ENCODE results near the gene SLC16A5.

The SLC16A5 gene

GRCh38 chr17:75087182-75087557 lies 584 bp upstream of the SLC16A5 start:
- no peak for DNase-seq (ENCODE audit: low spot score)

GRCh38 chr17:75088465-75089417 lies 987 bp downstream of the SLC16A5 start:
- DNase-seq (ENCODE audit: low spot score) = no peak

DNA sequence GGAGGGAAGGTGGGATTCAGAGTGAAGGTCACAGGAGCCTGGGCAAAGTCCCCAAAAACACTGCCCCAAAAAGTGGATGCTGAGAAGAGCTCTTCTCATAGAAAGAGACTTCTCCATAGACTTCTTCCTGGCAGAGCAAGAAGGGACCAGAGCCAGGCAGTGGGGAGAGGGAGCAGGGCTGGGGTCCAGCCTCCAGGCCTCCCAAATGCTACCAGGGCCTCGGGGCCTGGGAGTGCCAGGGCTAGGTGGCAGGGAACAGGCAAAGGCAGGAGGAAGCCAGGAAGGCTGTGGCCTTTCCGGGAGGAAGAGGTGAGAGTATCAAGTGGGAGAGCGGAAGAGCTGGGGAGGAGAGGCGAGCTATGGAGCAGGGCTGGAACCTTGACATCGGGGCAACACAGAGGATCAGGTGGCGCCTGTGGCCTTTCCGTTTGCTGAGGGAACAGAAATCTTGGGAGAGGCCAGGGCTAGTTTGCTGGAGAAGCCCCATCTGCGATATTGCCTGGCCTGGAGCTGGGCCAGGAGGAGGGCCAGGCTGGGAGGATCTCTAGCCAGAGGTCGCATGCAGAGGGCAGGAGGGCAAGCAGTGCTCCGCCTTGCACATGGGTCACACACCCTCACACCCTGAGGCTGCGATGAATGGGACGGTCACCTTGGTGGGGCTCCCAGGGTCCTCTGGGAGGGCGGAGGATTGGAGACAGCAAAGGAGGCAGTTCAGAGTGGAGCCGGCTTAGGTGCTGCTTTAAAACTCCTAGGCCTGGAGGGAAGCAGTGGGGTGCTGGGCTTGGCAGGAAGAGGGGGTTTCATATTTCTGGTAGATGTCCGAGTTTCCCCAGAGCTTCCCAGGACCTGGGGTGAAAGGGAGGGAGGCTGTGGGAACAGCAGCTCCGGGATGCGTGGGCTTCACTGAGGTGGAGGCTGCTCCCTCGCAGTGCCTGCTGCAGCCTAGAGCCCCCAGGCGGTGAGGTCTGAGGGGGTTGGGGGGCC lies 3.4 kb downstream of the SLC16A5 start:
- no peak for DNase-seq (ENCODE audit: low spot score)

- DNase-seq (ENCODE audit: low spot score) = no peak
These were observed 4.1 kb downstream of the SLC16A5 start for GRCh38 chr17:75091855-75092327.

GRCh38 chr17:75093548-75094158 lies 5.9 kb downstream of the SLC16A5 start:
- no peak for DNase-seq (ENCODE audit: low spot score)

DNA sequence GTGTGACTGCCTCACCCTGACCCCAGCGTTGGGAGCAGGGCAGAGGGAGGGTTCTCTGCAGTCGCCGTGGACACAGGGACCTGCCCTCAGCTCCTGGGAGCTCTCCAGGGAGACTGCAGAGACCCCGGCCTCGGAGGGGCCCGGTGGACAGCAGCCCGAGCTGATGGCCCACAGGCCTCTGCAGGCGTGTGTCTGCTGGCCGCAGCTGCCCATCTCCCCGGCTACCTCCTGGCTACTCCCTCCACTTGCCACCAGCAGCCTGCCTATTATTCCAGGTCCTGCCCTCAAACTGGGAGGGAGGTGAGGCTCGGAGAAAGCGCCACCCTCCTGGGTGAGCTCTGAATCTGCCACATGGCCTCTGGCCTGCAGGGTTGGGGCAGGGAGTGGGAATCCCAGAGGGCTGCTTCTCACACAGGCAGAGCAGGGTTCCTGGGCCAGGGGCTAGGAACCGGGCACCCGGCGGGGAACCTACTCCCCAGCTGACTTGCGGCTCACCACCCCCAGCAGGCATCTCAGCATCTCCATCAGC lies 7.2 kb downstream of the SLC16A5 start:
- DNase-seq (ENCODE audit: low spot score) = no peak

- DNase-seq (ENCODE audit: low spot score) = peak; percentile 34
These were observed 8.4 kb downstream of the SLC16A5 start for GRCh38 chr17:75096082-75096625.

GRCh38 chr17:75097865-75098264 lies 10.1 kb downstream of the SLC16A5 start:
- no peak for DNase-seq (ENCODE audit: low spot score)

- DNase-seq (ENCODE audit: low spot score) = no peak
These were observed 11.1 kb downstream of the SLC16A5 start for GRCh38 chr17:75098861-75099260.

DNA sequence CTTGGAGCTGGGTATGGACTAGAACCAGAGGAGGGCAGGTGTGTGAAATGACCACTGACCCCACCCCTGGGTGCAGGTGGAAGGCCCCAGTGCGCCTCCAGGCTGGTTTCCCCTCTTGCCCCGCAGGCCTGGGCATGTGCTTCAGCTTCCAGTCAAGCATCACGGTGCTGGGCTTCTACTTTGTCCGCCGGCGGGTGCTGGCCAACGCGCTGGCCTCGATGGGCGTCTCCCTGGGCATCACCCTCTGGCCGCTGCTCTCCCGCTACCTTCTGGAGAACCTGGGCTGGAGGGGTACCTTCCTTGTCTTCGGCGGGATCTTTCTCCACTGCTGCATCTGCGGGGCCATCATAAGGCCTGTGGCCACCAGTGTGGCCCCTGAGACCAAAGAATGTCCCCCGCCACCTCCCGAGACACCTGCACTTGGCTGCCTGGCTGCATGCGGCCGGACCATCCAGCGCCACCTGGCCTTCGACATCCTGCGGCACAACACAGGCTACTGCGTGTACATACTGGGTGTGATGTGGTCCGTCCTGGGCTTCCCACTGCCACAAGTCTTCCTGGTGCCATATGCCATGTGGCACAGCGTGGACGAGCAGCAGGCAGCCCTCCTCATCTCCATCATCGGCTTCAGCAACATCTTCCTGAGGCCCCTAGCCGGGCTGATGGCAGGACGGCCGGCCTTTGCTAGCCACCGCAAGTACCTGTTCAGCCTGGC lies 12.3 kb downstream of the SLC16A5 start:
- no peak for DNase-seq (ENCODE audit: low spot score)

DNA sequence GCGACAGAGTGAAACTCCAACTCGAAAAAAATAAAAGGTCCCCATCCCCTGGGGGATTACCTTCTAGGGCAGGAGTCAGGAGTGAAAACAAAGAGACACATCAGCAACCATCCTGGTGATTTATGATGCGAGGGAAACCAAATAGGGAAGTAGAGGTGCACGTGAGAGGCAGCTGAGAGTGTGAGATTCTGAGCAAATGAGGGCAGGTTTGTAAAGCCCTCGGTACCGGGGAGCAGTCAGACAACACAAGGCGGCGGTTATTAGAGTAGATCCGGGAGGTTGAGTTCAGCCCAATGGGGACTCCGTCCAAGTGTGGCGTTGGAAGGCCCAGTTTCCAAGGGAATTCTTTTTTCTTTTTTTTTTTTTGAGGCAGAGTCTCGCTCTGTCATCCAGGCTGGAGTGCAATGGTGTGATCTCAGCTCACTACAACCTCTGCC lies 14.6 kb downstream of the SLC16A5 start:
- no peak for DNase-seq (ENCODE audit: low spot score)

DNA sequence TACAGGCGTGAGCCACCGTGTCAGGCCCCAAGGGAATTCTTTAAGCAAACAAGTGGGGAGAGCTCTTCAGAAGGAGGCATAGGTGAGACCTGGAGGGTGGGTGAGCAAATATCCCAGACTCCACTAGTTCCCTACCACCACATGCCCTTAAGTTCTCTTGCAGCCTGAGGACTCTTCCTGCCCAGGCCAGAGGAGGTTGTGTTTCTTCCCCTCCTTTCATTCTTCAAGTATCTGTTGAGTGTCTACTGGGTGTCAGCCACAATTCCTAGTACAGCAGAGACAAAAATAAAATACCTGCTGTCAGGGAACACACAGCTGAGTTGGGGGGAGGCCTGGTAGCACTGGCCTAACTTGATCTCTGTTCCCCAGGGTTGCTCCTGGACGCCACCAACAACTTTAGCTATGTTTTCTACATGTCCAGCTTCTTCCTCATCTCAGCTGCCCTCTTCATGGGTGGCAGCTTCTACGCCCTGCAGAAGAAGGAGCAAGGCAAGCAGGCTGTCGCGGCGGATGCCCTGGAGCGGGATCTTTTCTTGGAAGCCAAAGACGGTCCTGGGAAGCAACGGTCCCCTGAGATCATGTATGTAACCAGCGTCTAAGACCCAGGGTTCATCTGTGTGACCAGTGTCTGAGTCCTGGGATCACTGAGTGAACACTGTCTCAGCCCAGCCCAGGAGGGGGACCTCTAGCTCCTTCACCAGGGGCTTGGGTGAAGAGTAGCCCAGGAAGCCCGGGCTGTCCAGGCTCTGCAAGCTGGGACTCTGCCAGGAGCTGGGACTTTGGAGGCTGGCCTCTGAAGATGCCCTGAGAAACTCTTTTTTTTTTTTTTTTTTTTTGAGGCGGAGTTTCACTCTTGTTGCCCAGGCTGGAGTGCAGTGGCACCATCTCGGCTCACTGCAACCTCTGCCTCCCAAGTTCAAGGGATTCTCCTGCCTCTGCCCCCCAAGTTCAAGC lies 16.1 kb downstream of the SLC16A5 start:
- no peak for DNase-seq (ENCODE audit: low spot score)

- no peak for DNase-seq (ENCODE audit: low spot score)
These were observed 17.6 kb downstream of the SLC16A5 start for GRCh38 chr17:75105126-75106080.

- no peak for DNase-seq (ENCODE audit: low spot score)
These were observed 20.4 kb downstream of the SLC16A5 start for GRCh38 chr17:75108193-75108592.

GRCh38 chr17:75109046-75109406 lies 21.3 kb downstream of the SLC16A5 start:
- no peak for DNase-seq (ENCODE audit: low spot score)

- peak; percentile 76 for DNase-seq (ENCODE audit: low spot score)
These were observed 21.9 kb downstream of the SLC16A5 start, which contains the start of gene ARMC7 for GRCh38 chr17:75109407-75110233. ARMC7 (plus strand) TSS chr17:75109969; CDS start chr17:75110289, 320 bp downstream.

DNA sequence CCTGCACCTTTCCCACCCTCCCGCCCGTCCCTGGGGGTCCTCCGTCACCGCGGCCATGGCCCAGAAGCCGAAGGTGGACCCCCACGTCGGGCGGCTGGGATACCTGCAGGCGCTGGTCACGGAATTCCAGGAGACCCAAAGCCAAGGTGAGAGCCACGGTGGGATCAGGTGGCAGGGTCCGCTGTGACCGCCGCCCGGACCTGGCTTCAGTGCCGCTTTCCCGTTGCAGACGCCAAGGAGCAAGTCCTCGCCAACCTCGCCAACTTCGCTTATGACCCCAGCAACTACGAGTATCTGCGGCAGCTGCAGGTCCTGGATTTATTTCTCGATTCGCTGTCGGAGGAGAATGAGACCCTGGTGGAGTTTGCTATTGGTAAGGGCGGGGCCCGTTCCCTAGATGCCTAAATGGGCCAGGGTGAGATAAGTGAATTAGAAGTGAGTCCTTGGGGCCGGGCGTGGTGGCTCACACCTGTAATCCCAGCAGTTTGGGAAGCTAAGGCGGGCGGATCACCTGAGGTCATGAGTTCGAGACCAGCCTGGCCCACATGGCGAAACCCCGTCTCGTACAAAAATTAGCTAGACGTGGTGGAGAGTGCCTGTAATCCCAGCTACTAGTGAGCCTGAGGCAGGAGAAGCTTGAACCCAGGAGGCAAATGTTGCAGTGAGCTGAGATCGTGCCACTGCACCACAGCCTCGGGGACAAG lies 22.6 kb downstream of the SLC16A5 start:
- DNase-seq (ENCODE audit: low spot score) = no peak

Data from globus pallidus (tissue), 1 donor.